Activated naive CD4-positive, alpha-beta T cell treated with anti-CD3 and anti-CD28 coated beads, Interleukin-2, amount 10 ng/mL, durations not matched to agents 7 days and 5 days (primary cell): ENCODE data around the gene NTM.

ENCODE experiments used
- CTCF ChIA-PET: fragments of 350-600 bp; sonication (Branson Sonifier 250); formaldehyde crosslinking; loops from one replicate; lab custom pipeline; 2021; ENCODE audit warnings: antibody characterized with exemption; lab: Charles Lee
- DNase-seq: peaks from one replicate; pipeline ENCODE4 v3.0.0-alpha.2; 2020
- H3K27ac Mint-ChIP-seq: one replicate; pipeline ENCODE4 v1.8.0; 2021; ENCODE audit warnings: mild to moderate bottlenecking, moderate library complexity, mixed read lengths
- H3K27me3 Mint-ChIP-seq: one replicate; pipeline ENCODE4 v1.8.0; 2021; ENCODE audit warnings: mild to moderate bottlenecking, mixed read lengths
- H3K36me3 Mint-ChIP-seq: one replicate; pipeline ENCODE4 v1.8.0; 2021; ENCODE audit warnings: mixed read lengths
- H3K4me1 Mint-ChIP-seq: one replicate; pipeline ENCODE4 v1.8.0; 2021; ENCODE audit warnings: mixed read lengths
- H3K4me3 Mint-ChIP-seq: one replicate; pipeline ENCODE4 v1.8.0; 2021; ENCODE audit warnings: mild to moderate bottlenecking, moderate library complexity, mixed read lengths
- H3K9me3 Mint-ChIP-seq: one replicate; pipeline ENCODE4 v1.8.0; 2021; ENCODE audit warnings: mixed read lengths

Gene NTM

DNA sequence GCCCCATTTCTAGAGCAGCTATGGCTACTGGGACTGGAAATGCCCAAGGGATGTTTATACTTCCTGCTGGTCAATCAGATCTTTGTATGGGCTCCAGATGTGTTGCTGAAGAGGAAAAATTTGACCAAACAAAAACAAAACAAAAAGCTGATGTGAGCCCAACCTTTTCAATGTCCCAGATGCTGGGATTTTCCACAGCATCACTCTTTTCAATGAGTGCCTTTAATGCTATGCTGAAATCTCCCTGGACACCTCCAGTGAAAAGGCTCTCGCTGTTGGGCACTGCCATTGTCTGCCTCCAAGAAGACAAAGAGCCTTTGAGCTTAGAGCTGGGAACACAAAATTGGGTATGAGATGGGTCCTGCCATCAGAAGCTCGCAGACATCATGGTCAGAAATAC is 671.9 kb downstream of the NTM start:
- CTCF ChIA-PET: no interaction called here
- Mint-ChIP-seq H3K36me3 (no peaks in the 10 kb centered on the region), H3K27me3 (no peaks in the 10 kb centered on the region), H3K9me3 (peaks cover 5% of the 10 kb centered on the region), H3K4me3 (no peak overlapping the region), H3K27ac (no peak overlapping the region), H3K4me1 (no peaks in the 10 kb centered on the region)
- no peak for DNase-seq

DNA sequence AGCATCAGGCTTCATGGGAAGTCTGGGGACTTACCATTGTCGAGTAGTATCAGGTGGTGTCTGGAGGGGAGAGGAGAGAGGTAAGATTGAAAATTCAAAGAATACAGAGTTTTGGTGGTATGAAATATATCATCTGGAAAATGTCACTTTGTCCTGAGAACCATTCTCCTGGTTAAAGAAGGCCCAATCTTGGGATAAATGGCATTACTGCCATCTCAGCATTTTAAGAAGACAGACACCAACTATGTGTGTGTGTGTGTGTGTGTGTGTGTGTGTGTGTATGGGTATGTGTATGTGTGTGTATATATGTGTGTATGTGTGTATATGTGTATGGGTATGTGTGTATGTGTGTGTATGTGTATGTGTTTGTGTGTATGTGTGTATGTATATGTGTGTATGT is 673.3 kb downstream of the NTM start:
- peaks cover 4% of the 10 kb centered on the region for H3K9me3 Mint-ChIP-seq
- H3K27ac Mint-ChIP-seq: no peak overlapping the region
- DNase-seq: no peak
- no peak overlapping the region for H3K4me3 Mint-ChIP-seq
- H3K4me1 Mint-ChIP-seq: no peaks in the 10 kb centered on the region
- CTCF ChIA-PET: no interaction called here
- H3K36me3 Mint-ChIP-seq: no peaks in the 10 kb centered on the region
- no peaks in the 10 kb centered on the region for H3K27me3 Mint-ChIP-seq

DNA sequence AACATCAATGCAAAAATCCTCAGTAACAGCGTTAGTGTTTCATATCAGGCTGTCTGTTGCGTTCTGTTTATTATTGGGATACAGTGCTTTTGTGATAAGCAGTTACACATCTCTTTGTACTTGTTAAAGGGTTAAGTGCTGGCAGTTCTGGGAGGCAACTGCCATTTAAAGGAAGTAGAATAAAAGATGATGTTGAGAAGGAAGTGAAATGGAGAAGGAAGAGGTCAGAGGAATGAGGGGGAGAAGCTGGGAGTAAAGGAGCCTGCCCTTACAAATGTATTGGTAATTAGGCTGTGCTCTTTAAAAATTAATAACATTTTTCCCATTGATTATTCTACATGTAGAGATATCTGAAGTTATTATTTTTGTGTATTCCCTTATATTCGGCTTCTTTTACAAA is 674.7 kb downstream of the NTM start:
- Mint-ChIP-seq H3K36me3 (no peaks in the 10 kb centered on the region), H3K4me1 (no peaks in the 10 kb centered on the region), H3K4me3 (no peak overlapping the region), H3K9me3 (peaks cover 3% of the 10 kb centered on the region), H3K27ac (no peak overlapping the region), H3K27me3 (no peaks in the 10 kb centered on the region)
- CTCF ChIA-PET: no interaction called here
- DNase-seq: no peak

DNA sequence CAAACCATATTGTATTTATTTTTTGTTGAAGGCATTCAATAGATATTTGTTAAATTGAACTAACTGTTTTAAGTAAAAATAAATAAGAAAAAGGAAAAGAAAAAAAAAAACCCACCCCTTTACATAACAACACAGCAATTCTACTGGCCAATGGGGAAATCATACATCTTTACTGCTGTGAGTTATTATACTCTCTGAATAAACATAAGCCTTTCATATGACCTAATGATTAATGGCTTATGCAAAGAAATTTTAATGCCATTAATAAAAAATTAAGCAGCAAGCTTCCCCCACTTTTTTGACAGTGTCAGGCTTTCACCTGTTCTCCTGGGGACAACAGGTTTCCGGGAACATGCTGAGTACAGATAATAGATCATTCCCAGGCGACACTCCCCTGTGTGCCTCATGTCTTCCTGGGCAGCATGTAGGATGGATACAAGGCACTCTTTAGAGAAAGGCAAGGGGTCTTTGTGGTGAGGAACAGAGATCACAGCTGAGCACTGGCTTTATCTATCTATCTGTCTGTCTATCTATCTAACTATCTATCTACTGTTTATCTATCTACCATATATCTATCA is 676.0 kb downstream of the NTM start:
- Mint-ChIP-seq H3K4me3 (no peak overlapping the region), H3K27ac (no peak overlapping the region), H3K36me3 (no peaks in the 10 kb centered on the region), H3K27me3 (no peaks in the 10 kb centered on the region), H3K4me1 (no peaks in the 10 kb centered on the region), H3K9me3 (peaks cover 3% of the 10 kb centered on the region)
- CTCF ChIA-PET: no interaction called here
- no peak for DNase-seq

DNA sequence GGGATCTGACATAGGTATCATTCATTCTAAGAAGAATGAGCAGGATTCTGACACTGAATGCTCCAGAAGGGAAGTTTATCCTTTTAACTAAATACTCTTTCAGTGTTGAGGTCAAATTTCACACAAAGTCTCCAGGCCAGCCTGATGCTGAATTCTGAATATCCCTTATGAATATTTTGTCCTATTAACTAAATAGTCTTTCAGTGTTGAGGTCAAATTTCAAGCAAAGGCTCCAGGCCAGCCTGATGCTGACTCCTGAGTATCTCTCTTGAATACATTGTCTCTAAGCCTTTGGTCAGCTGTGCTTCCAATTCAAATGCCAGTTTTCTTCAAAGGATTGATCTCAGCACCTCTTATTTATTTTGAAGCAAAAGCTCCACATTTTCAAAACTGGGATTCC is 676.8 kb downstream of the NTM start:
- Mint-ChIP-seq H3K36me3 (no peaks in the 10 kb centered on the region), H3K27ac (no peak overlapping the region), H3K4me3 (no peak overlapping the region), H3K9me3 (peaks cover 3% of the 10 kb centered on the region), H3K4me1 (no peaks in the 10 kb centered on the region), H3K27me3 (no peaks in the 10 kb centered on the region)
- CTCF ChIA-PET: no interaction called here
- no peak for DNase-seq

DNA sequence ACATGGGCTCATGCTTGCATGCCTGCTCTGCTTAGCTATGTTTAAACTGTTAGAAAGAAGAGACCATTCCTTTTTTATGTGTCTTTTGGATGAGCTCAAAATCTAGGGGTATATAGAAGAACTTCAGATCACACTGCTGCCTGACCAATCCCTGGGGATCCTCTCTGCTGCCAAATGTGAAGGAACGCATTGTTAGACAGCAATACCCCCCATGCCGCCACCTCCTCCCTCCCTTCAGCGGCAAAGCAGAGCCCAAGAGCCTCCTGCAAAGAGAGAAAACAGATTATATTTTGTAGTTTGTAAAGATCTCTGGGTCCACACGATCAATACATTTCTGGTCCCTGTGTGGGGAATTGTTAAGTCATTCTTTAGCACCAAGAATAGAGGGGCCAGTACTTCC is 677.6 kb downstream of the NTM start:
- Mint-ChIP-seq H3K4me3 (no peak overlapping the region), H3K36me3 (no peaks in the 10 kb centered on the region), H3K9me3 (peaks cover 3% of the 10 kb centered on the region), H3K27me3 (no peaks in the 10 kb centered on the region), H3K4me1 (no peaks in the 10 kb centered on the region), H3K27ac (no peak overlapping the region)
- CTCF ChIA-PET: interaction anchor here (0.6 kb wide), 1 partner anchor 20 kb away, joined by 3 read pairs; no protein-coding TSS in a partner anchor
- DNase-seq: no peak

DNA sequence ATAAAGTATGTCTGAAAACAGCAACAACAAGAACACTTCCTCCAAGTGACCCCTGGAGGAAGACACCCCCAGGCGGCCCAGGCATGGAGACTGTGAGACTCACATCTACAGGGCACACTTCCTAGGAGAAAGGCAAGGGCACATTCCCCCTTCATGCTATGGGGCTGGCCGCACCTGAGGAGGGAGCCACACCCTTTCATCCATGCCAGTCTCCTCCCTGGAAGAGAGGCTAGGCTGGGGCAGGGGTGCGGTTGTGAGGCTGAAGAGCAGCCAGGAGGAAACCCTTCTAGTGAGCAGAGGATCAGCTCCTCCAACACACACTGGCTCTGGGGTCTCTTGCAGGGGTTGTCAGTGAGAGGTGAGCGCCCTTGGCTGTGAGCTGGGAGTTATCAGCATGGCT is 678.8 kb downstream of the NTM start:
- Mint-ChIP-seq H3K4me1 (no peaks in the 10 kb centered on the region), H3K27ac (no peak overlapping the region), H3K9me3 (no peaks in the 10 kb centered on the region), H3K27me3 (no peaks in the 10 kb centered on the region), H3K4me3 (no peak overlapping the region), H3K36me3 (no peaks in the 10 kb centered on the region)
- no peak for DNase-seq
- CTCF ChIA-PET: no interaction called here

DNA sequence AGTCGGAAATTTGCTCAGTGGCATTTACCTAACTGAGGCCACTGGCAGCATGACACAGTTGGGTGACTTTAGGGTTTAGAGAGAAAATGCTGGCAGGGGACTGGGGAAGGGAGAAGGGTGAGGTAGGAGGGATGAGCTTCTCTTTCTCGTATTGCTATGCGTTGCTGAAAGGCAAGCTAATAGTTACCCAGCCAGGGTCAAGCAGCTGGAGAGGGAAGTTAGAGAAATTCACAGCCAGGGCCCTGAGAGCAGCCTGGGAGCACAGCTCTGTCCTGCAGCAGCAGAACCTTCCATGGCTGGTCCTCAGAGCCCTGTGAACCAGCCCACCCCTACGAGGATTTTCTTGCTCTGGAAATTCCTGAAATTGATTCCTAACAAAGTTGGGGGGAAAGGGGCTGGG is 679.6 kb downstream of the NTM start:
- Mint-ChIP-seq H3K36me3 (no peaks in the 10 kb centered on the region), H3K27me3 (no peaks in the 10 kb centered on the region), H3K27ac (no peak overlapping the region), H3K9me3 (no peaks in the 10 kb centered on the region), H3K4me1 (no peaks in the 10 kb centered on the region), H3K4me3 (no peak overlapping the region)
- CTCF ChIA-PET: no interaction called here
- no peak for DNase-seq

DNA sequence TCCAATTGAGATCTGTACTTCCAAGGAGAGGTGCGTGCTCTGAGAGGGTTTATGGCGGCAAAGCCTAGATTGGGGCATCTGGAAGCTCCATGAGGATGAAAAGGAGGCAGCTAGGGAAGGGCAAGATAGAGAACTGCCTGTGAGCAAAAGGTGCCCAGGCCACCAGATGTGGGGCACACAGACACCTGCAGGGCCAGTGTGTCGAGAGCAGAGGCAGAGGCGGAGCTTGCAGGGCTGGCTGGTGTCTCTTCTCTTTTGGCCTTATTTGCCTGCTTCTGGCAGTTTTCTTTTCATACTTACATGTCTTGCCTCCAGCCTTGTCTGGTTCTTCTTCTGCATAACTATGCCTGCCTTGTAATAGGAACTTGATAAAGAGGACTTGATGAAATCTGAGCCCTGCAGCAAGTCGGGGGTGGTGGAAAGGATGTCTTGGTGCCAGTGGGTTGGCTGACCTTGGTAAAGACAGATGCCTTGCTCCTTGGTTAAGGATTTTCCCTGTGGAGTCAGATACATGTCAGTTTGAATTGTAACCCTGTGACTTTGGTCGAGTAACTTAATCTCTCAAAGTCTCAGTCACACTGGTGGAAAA is 680.3 kb downstream of the NTM start:
- Mint-ChIP-seq H3K4me3 (no peak overlapping the region), H3K36me3 (no peaks in the 10 kb centered on the region), H3K27ac (no peak overlapping the region), H3K27me3 (no peaks in the 10 kb centered on the region), H3K9me3 (no peaks in the 10 kb centered on the region), H3K4me1 (no peaks in the 10 kb centered on the region)
- no peak for DNase-seq
- CTCF ChIA-PET: no interaction called here

DNA sequence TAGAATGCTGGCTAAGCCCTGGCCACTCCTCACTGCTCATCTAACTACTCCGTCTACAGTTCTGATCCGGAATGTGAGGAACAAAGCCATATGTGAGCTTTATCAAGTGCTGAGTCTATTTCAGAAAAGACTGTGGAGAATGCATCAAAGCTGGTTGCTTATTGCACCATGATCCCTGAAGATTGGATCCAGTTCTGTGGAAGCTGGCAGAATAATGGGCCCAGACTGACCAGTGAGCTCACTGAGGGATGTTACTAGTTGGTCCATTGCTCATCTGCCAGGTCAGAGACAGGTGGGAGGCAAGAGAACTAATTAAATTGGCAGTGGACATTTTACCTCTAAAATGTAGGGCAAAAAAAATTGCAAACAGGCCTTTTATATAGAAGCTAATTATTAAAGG is 681.3 kb downstream of the NTM start:
- no peak for DNase-seq
- Mint-ChIP-seq H3K9me3 (no peaks in the 10 kb centered on the region), H3K27me3 (no peaks in the 10 kb centered on the region), H3K36me3 (no peaks in the 10 kb centered on the region), H3K4me1 (no peaks in the 10 kb centered on the region), H3K27ac (no peak overlapping the region), H3K4me3 (no peak overlapping the region)
- CTCF ChIA-PET: no interaction called here

DNA sequence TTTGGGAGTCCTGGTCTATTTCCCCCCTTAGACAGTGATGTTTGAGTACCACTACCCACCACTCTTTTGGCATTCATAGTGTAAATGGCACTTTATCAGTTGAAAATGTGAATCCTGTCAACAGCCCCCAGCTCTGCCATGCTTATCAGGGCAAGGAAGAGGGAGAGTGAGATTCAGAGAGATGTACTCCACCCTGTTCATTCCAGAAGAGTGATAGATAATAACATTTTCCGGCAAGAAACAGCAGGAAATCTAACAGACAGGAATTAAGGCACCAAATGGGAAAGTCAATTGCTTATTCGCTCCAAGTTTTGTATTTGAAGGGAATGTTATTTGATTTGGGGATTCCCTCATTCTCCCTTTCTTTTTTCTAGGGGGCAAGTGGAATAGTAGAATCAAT is 681.9 kb downstream of the NTM start:
- CTCF ChIA-PET: no interaction called here
- no peaks in the 10 kb centered on the region for H3K9me3 Mint-ChIP-seq
- no peak for DNase-seq
- no peak overlapping the region for H3K27ac Mint-ChIP-seq
- no peaks in the 10 kb centered on the region for H3K27me3 Mint-ChIP-seq
- H3K4me1 Mint-ChIP-seq: no peaks in the 10 kb centered on the region
- no peak overlapping the region for H3K4me3 Mint-ChIP-seq
- H3K36me3 Mint-ChIP-seq: no peaks in the 10 kb centered on the region

DNA sequence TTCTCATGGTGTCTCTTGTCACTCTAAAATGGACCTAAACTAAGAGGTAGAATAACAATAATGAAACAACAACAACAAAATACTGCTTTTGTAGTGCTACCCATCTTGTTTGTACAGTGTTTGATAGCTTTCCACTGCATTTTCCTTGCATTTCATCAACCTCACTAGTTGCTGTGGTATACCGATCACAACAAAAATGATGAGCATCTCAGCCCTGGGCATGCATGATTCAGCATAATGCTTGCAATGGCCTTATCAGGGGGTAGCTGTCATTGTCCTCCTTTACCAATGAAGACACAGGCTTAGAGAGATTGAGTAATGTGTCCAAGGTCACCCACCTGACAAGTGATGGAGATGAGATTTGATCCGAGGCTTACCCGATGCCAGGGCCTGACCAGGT is 682.5 kb downstream of the NTM start:
- DNase-seq: no peak
- Mint-ChIP-seq H3K36me3 (no peaks in the 10 kb centered on the region), H3K27ac (no peak overlapping the region), H3K9me3 (no peaks in the 10 kb centered on the region), H3K27me3 (no peaks in the 10 kb centered on the region), H3K4me1 (no peaks in the 10 kb centered on the region), H3K4me3 (no peak overlapping the region)
- CTCF ChIA-PET: no interaction called here

DNA sequence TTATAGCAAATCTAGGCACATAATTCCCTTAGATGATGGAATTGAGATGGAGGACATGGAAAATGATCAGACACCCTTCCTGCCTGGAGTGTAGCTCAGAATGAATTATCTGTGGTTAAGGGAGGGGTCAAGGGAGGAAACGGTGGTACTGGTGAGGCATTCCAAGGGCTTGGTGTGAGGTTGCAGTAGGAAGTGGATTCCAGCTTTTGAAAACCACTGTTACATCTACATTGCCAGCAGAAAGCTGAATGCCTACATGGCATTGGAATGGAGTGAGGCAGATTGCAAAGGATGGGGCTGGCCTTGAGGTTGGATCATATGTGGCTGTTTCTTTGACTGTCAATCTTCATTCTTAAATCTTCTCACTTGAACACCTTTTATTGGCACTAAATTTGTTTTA is 684.4 kb downstream of the NTM start:
- H3K4me3 Mint-ChIP-seq: no peak overlapping the region
- DNase-seq: no peak
- no peaks in the 10 kb centered on the region for H3K4me1 Mint-ChIP-seq
- CTCF ChIA-PET: no interaction called here
- no peaks in the 10 kb centered on the region for H3K27me3 Mint-ChIP-seq
- no peaks in the 10 kb centered on the region for H3K36me3 Mint-ChIP-seq
- H3K27ac Mint-ChIP-seq: no peak overlapping the region
- H3K9me3 Mint-ChIP-seq: peaks cover 2% of the 10 kb centered on the region

DNA sequence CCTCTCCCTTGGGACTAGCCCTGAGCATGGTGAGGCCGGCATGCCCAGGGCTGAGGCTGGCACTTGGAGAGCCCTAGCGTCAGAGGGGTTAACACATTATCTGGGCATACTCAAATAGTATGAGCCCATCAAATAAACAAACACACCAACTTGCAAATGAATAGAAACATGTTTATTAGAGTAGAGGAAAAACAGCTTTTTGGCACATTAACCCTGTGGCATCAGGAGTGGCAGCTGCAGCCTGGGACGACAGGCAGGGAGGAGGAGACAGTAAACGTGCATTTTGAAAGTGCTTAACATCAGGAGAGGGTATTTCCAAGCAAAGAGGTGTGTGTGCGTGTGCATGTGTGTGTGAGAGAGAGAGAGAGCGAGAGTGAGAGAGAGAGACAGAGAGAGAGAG is 684.9 kb downstream of the NTM start:
- Mint-ChIP-seq H3K27me3 (no peaks in the 10 kb centered on the region), H3K4me1 (no peaks in the 10 kb centered on the region), H3K9me3 (peaks cover 6% of the 10 kb centered on the region), H3K36me3 (no peaks in the 10 kb centered on the region), H3K27ac (no peak overlapping the region), H3K4me3 (no peak overlapping the region)
- CTCF ChIA-PET: no interaction called here
- no peak for DNase-seq

DNA sequence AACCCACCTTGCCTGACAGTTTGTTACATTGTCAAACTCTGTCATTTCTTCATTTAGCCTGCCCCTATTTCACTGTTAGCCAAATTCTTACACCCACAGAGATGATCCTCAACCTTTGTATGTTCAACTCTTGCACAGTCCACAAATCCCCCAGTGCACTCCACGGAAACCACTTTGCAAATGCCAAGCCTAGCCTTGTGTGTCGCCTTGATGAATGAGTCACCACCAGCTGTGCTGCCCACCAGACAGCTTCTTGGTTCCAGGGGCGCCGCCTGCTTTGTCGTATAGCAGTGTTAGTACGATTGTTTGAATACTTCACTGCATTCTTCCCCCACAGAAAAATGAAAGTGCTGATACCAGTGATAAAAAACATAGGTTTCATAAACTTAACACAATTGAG is 686.3 kb downstream of the NTM start:
- H3K4me1 Mint-ChIP-seq: no peaks in the 10 kb centered on the region
- no peak overlapping the region for H3K27ac Mint-ChIP-seq
- no peak for DNase-seq
- no peaks in the 10 kb centered on the region for H3K36me3 Mint-ChIP-seq
- H3K9me3 Mint-ChIP-seq: peaks cover 6% of the 10 kb centered on the region
- H3K4me3 Mint-ChIP-seq: no peak overlapping the region
- CTCF ChIA-PET: no interaction called here
- H3K27me3 Mint-ChIP-seq: no peaks in the 10 kb centered on the region

DNA sequence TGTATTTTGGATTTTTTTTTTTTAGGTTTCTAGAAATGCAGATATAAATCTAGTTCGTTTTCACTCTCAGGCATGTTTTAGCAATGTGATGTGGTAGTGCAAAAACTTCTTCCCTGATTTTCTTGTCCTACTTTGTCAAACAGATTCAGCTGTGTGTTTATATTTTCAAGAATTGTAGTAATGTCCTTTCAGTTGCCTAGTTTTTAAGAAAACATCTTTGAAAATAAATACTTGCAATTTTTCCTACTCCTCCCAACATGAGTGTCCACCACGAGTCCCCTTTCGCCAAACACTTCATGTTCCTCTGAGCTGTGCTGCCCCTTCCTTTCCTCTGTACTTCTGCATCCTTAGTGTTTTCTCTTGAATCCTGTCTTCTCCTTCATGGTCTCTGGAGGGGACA is 686.9 kb downstream of the NTM start:
- no peak for DNase-seq
- peaks cover 6% of the 10 kb centered on the region for H3K9me3 Mint-ChIP-seq
- CTCF ChIA-PET: no interaction called here
- H3K27me3 Mint-ChIP-seq: no peaks in the 10 kb centered on the region
- H3K36me3 Mint-ChIP-seq: no peaks in the 10 kb centered on the region
- no peak overlapping the region for H3K4me3 Mint-ChIP-seq
- no peak overlapping the region for H3K27ac Mint-ChIP-seq
- no peaks in the 10 kb centered on the region for H3K4me1 Mint-ChIP-seq
